ENCODE results near the gene TSPAN31. TPM values are rescaled to one million over a fixed set of nuclear protein-coding genes. Genes with fewer than 3 reads are reported as not detected.

TSPAN31 gene
- total and polyA plus RNA-seq, 2 experiments from 2014 or later: 15.5 to 15.6 TPM

DNA sequence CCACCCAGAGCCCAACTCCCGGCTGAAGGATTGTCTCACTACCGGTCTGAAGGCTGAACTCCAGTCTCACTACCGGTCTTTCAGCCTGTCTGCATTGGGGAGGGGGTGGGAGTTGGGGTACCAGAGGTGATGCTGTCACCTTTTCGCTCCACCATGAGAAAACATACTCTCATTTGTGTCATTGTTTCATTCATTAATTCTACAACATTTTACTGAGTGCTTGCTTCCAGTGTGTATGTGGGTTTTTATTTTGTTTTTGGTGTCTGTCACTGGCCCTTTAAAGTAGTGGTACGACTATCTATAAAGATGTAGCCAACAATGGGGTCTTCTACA is 7.8 kb downstream of the TSPAN31 start (continued):
- TF ChIP-seq, protein P1, sequence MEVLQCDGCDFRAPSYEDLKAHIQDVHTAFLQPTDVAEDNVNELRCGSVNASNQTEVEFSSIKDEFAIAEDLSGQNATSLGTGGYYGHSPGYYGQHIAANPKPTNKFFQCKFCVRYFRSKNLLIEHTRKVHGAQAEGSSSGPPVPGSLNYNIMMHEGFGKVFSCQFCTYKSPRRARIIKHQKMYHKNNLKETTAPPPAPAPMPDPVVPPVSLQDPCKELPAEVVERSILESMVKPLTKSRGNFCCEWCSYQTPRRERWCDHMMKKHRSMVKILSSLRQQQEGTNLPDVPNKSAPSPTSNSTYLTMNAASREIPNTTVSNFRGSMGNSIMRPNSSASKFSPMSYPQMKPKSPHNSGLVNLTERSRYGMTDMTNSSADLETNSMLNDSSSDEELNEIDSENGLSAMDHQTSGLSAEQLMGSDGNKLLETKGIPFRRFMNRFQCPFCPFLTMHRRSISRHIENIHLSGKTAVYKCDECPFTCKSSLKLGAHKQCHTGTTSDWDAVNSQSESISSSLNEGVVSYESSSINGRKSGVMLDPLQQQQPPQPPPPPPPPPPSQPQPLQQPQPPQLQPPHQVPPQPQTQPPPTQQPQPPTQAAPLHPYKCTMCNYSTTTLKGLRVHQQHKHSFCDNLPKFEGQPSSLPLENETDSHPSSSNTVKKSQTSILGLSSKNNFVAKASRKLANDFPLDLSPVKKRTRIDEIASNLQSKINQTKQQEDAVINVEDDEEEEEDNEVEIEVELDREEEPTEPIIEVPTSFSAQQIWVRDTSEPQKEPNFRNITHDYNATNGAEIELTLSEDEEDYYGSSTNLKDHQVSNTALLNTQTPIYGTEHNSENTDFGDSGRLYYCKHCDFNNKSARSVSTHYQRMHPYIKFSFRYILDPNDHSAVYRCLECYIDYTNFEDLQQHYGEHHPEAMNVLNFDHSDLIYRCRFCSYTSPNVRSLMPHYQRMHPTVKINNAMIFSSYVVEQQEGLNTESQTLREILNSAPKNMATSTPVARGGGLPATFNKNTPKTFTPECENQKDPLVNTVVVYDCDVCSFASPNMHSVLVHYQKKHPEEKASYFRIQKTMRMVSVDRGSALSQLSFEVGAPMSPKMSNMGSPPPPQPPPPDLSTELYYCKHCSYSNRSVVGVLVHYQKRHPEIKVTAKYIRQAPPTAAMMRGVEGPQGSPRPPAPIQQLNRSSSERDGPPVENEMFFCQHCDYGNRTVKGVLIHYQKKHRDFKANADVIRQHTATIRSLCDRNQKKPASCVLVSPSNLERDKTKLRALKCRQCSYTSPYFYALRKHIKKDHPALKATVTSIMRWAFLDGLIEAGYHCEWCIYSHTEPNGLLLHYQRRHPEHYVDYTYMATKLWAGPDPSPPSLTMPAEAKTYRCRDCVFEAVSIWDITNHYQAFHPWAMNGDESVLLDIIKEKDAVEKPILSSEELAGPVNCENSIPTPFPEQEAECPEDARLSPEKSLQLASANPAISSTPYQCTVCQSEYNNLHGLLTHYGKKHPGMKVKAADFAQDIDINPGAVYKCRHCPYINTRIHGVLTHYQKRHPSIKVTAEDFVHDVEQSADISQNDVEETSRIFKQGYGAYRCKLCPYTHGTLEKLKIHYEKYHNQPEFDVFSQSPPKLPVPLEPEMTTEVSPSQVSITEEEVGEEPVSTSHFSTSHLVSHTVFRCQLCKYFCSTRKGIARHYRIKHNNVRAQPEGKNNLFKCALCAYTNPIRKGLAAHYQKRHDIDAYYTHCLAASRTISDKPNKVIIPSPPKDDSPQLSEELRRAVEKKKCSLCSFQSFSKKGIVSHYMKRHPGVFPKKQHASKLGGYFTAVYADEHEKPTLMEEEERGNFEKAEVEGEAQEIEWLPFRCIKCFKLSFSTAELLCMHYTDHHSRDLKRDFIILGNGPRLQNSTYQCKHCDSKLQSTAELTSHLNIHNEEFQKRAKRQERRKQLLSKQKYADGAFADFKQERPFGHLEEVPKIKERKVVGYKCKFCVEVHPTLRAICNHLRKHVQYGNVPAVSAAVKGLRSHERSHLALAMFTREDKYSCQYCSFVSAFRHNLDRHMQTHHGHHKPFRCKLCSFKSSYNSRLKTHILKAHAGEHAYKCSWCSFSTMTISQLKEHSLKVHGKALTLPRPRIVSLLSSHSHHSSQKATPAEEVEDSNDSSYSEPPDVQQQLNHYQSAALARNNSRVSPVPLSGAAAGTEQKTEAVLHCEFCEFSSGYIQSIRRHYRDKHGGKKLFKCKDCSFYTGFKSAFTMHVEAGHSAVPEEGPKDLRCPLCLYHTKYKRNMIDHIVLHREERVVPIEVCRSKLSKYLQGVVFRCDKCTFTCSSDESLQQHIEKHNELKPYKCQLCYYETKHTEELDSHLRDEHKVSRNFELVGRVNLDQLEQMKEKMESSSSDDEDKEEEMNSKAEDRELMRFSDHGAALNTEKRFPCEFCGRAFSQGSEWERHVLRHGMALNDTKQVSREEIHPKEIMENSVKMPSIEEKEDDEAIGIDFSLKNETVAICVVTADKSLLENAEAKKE (CRISPR knock-in tag; IDR thresholded peaks at IDR 0.05): no peak
- no peak for TF ChIP-seq EZH2 (IDR thresholded peaks at IDR 0.05; ENCODE audit: low read depth, unreplicated experiment)

DNA sequence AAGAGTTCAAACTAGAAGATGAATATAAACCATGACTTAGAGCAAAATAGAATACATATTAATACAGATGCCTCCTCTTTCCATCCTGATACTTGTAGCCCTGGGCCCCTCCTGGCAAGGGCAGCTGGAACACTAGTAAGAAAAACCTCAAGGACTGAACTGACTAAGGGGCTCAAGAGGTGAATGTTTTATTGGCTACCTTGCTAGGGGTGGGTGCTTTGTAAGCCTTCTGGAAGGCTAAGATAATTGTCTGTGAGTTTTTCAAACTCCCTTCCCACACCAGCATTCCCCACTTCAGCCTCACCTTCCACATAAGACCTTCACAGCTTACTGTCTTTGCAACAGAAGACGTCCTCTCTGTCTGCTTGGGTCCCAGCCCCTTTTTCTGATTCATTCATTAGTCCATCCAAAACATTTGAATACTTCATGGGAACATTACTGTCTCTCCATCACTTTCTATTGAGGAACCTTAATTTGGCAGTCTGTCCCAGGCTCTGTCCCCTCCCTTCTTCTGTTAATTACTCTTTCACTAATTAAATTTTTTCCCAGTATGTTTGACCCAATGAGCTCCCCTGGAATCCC is 9.0 kb downstream of the TSPAN31 start:
- H3K4me3 ChIP-seq: peak overlapping the region; percentile 83
- H3K27ac ChIP-seq (ENCODE audit: low read depth): no peak overlapping the region
- H3K4me2 ChIP-seq: peak overlapping the region; percentile 97
- H3F3A ChIP-seq (replicated peaks; ENCODE audit: low read depth): peaks cover 24% of the 10 kb centered on the region
- Mint-ChIP-seq H3K36me3 (ENCODE audit: low read depth) (peaks cover 31% of the 10 kb centered on the region), H3K27me3 (ENCODE audit: insufficient read depth, low read depth, poor library complexity) (peaks cover 56% of the 10 kb centered on the region), H3K27ac (no peak overlapping the region), H3K9me3 (no peaks in the 10 kb centered on the region; the same call in 2 of the 3 replicates), H3K4me3 (peak overlapping the region; percentile 87), H3K4me1 (peaks cover 39% of the 10 kb centered on the region)
- H3K4me1 ChIP-seq (ENCODE audit: insufficient read depth): peaks cover 36% of the 10 kb centered on the region
- TF ChIP-seq, protein P2, sequence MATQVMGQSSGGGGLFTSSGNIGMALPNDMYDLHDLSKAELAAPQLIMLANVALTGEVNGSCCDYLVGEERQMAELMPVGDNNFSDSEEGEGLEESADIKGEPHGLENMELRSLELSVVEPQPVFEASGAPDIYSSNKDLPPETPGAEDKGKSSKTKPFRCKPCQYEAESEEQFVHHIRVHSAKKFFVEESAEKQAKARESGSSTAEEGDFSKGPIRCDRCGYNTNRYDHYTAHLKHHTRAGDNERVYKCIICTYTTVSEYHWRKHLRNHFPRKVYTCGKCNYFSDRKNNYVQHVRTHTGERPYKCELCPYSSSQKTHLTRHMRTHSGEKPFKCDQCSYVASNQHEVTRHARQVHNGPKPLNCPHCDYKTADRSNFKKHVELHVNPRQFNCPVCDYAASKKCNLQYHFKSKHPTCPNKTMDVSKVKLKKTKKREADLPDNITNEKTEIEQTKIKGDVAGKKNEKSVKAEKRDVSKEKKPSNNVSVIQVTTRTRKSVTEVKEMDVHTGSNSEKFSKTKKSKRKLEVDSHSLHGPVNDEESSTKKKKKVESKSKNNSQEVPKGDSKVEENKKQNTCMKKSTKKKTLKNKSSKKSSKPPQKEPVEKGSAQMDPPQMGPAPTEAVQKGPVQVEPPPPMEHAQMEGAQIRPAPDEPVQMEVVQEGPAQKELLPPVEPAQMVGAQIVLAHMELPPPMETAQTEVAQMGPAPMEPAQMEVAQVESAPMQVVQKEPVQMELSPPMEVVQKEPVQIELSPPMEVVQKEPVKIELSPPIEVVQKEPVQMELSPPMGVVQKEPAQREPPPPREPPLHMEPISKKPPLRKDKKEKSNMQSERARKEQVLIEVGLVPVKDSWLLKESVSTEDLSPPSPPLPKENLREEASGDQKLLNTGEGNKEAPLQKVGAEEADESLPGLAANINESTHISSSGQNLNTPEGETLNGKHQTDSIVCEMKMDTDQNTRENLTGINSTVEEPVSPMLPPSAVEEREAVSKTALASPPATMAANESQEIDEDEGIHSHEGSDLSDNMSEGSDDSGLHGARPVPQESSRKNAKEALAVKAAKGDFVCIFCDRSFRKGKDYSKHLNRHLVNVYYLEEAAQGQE (IDR thresholded peaks at IDR 0.05; ENCODE audit: unreplicated experiment): no peak
- TF ChIP-seq JUNB (IDR thresholded peaks at IDR 0.05; ENCODE audit: unreplicated experiment) (no peak), ZNF331 (CRISPR knock-in tag; IDR thresholded peaks at IDR 0.05; ENCODE audit: low read depth) (no peak)
- H4K20me1 ChIP-seq (replicated peaks; ENCODE audit: insufficient read depth): peaks cover 4% of the 10 kb centered on the region; the same call in 1 of the 2 replicates
- 0 out of 2 replicates have a peak overlapping the region, but pooled peaks have one; percentile 96 for H2AFZ ChIP-seq
- no peaks in the 10 kb centered on the region for H3K9me2 ChIP-seq (ENCODE audit: insufficient read depth)
- H3K27me3 ChIP-seq (ENCODE audit: insufficient read depth): peaks cover 57% of the 10 kb centered on the region
- H3K36me3 ChIP-seq (ENCODE audit: insufficient read depth): no peaks in the 10 kb centered on the region; the same call in 1 of the 2 replicates
- DNase-seq (ENCODE audit: low spot score): no peak
- ATAC-seq: no peak
- peaks cover 26% of the 10 kb centered on the region for H3K79me2 ChIP-seq (replicated peaks; ENCODE audit: insufficient read depth)

Measured in GM23338 (cell line).